K562 (cell line): Measurements from ENCODE around the gene PRPF18. TPM values are rescaled to one million over a fixed set of nuclear protein-coding genes. Genes with fewer than 3 reads are reported as not detected.

Source experiments
- ARNT ChIP-seq, 2 experiments: fragments of 450-650 bp; IDR thresholded peaks; 2 replicates each; pipeline ENCODE4 v1.6.1; 2016; ENCODE audit warnings: mild to moderate bottlenecking in 1 of 2
- BRF1 ChIP-seq: IDR thresholded peaks from 3 replicates; pipeline ENCODE4 v1.6.1; 2011; ENCODE audit warnings: borderline replicate concordance, mild to moderate bottlenecking; ENCODE audit not compliant: insufficient read length; ENCODE audit errors: extremely low read depth
- FOXK2 ChIP-seq, 2 experiments: fragments of 450-650 bp; IDR thresholded peaks in 1 of 2; conservative IDR thresholded peaks in 1 of 2; 2 replicates each; pipeline ENCODE4 v1.6.1; 2016; ENCODE audit warnings: low read depth in 2 of 2, mild to moderate bottlenecking in 1 of 2
- HBP1 ChIP-seq: fragments of 450-650 bp; formaldehyde crosslinking; IDR thresholded peaks from 2 replicates; pipeline ENCODE4 v1.4.0; 2022; ENCODE audit warnings: missing genetic modification characterization
- HDAC3 ChIP-seq: fragments of 450-650 bp; IDR thresholded peaks from 2 replicates; pipeline ENCODE4 v1.6.1; 2018; ENCODE audit warnings: borderline replicate concordance, mild to moderate bottlenecking, moderate library complexity; ENCODE audit not compliant: partially characterized antibody
- HMGN3 ChIP-seq: IDR thresholded peaks from 2 replicates; pipeline ENCODE4 v1.6.1; 2011; ENCODE audit warnings: borderline replicate concordance, low read depth, mild to moderate bottlenecking, mixed read lengths, low read length; ENCODE audit not compliant: insufficient read length; ENCODE audit errors: extremely low read depth
- NFE2 ChIP-seq: IDR thresholded peaks from 2 replicates; pipeline ENCODE4 v1.6.1; 2014; ENCODE audit warnings: antibody characterized with exemption, low read depth
- NUFIP1 ChIP-seq: fragments of 450-650 bp; IDR thresholded peaks from 2 replicates; pipeline ENCODE4 v1.6.1; 2018; ENCODE audit not compliant: partially characterized antibody
- OTX1 ChIP-seq: fragments of 450-650 bp; formaldehyde crosslinking; IDR thresholded peaks from 2 replicates; pipeline ENCODE4 v1.4.0; 2022; ENCODE audit warnings: mild to moderate bottlenecking
- PHF20 ChIP-seq: fragments of 450-650 bp; IDR thresholded peaks from 2 replicates; pipeline ENCODE4 v1.6.1; 2018; ENCODE audit not compliant: partially characterized antibody
- POLR2B ChIP-seq: fragments of 450-650 bp; IDR thresholded peaks from 2 replicates; pipeline ENCODE4 v1.6.1; 2018; ENCODE audit warnings: low read depth; ENCODE audit not compliant: partially characterized antibody
- RAD51 ChIP-seq: fragments of 450-650 bp; IDR thresholded peaks from 2 replicates; pipeline ENCODE4 v1.7.1; 2016; ENCODE audit warnings: low read depth, mild to moderate bottlenecking, borderline replicate concordance
- RBBP5 ChIP-seq: fragments of 200-600 bp; sonication (generic); IDR thresholded peaks from 2 replicates; pipeline ENCODE4 v1.6.1; 2012; ENCODE audit warnings: borderline replicate concordance, mild to moderate bottlenecking, low read length, control low read depth, inconsistent platforms; ENCODE audit not compliant: insufficient read depth, poor library complexity, severe bottlenecking
- SMARCA4 ChIP-seq: fragments of 450-650 bp; IDR thresholded peaks from 2 replicates; pipeline ENCODE4 v1.6.1; 2016
- TAF7 ChIP-seq: fragments of 450-650 bp; IDR thresholded peaks from 2 replicates; pipeline ENCODE4 v1.6.1; 2016; ENCODE audit warnings: missing genetic modification characterization, missing compliant biosample characterization
- TCFL5 ChIP-seq: fragments of 250-450 bp; sonication (Bioruptor Pico); conservative IDR thresholded peaks from 2 replicates; pipeline ENCODE4 v1.6.1; 2021; ENCODE audit warnings: mild to moderate bottlenecking, moderate library complexity, matching md5 sums
- YY1 ChIP-seq, 3 experiments: IDR thresholded peaks; 2 replicates each; pipeline ENCODE4 v1.6.1; 2011; ENCODE audit warnings: low read length in 2 of 3, mild to moderate bottlenecking in 2 of 3, moderate library complexity in 2 of 3, borderline replicate concordance in 1 of 3, control low read depth in 1 of 3, low read depth in 1 of 3; ENCODE audit not compliant: insufficient read depth in 3 of 3, insufficient replicate concordance in 2 of 3, control insufficient read depth in 1 of 3, insufficient read length in 1 of 3; ENCODE audit errors: extremely low read depth in 1 of 3
- ZEB2 ChIP-seq: fragments of 450-650 bp; IDR thresholded peaks from 2 replicates; pipeline ENCODE4 v1.6.1; 2016
- ZNF282 ChIP-seq: sonication (generic); formaldehyde crosslinking; IDR thresholded peaks from 2 replicates; pipeline ENCODE4 v1.8.1; 2023; ENCODE audit warnings: missing genetic modification reagents
- ZNF354B ChIP-seq: fragments of 250-450 bp; sonication (Bioruptor Pico); IDR thresholded peaks from 2 replicates; pipeline ENCODE4 v1.4.0; 2020
- ZNF444 ChIP-seq: fragments of 250-450 bp; sonication (Bioruptor Pico); IDR thresholded peaks from 2 replicates; pipeline ENCODE4 v1.4.0; 2020; ENCODE audit warnings: mild to moderate bottlenecking, moderate library complexity
- ZNF449 ChIP-seq: fragments of 250-450 bp; sonication (Bioruptor Pico); IDR thresholded peaks from 2 replicates; pipeline ENCODE4 v1.8.0; 2022; ENCODE audit warnings: moderate library complexity, mild to moderate bottlenecking, inconsistent platforms
- ZNF668 ChIP-seq: fragments of 250-450 bp; sonication (Bioruptor Pico); IDR thresholded peaks from 2 replicates; pipeline ENCODE4 v1.8.0; 2022; ENCODE audit warnings: mild to moderate bottlenecking, inconsistent platforms
- polyA plus RNA-seq, 8 experiments: library from polyadenylated mRNA; depleted of rRNA in 4 of 8; stranded (reverse) in 5 of 8; unstranded in 3 of 8; fragments of >200 nt; fragmentation: Nextera tagmentation in 2 of 8; fragmentation: Illumina TruSeq in 1 of 8; extraction: Ambion mirVana in 2 of 8; extraction: Trizol in 1 of 8; gene quantifications; 2 replicates each; pipeline versions ENCODE4 v1.2.1 to v1.2.3, GENCODE V29; 2011 to 2014; ENCODE audit warnings: inconsistent platforms in 1 of 8, missing spikeins in 1 of 8
- total RNA-seq, 7 experiments: library from RNA; depleted of rRNA in 6 of 7; stranded (reverse); fragments of >200 nt in 6 of 7; fragmentation: Illumina TruSeq in 2 of 7; extraction: Trizol in 2 of 7; gene quantifications; 2 replicates each; pipeline versions ENCODE4 v1.2.1 to v1.2.3, GENCODE V29; 2011 to 2021; ENCODE audit warnings: low replicate concordance in 1 of 7
- TF ChIP-seq, protein P1 (sequence below): fragments of 200-400 bp; formaldehyde crosslinking; IDR thresholded peaks from 2 replicates; pipeline ENCODE4 v1.6.1; 2017; ENCODE audit warnings: mild to moderate bottlenecking, low read depth, low read length, moderate library complexity

Gene PRPF18
- total and polyA plus RNA-seq, 9 of the 15 experiments (the other 6 are each of a cell fraction or from before 2014, with no cell fraction given) = 14.0 to 30.6 (median 23.1) TPM

DNA sequence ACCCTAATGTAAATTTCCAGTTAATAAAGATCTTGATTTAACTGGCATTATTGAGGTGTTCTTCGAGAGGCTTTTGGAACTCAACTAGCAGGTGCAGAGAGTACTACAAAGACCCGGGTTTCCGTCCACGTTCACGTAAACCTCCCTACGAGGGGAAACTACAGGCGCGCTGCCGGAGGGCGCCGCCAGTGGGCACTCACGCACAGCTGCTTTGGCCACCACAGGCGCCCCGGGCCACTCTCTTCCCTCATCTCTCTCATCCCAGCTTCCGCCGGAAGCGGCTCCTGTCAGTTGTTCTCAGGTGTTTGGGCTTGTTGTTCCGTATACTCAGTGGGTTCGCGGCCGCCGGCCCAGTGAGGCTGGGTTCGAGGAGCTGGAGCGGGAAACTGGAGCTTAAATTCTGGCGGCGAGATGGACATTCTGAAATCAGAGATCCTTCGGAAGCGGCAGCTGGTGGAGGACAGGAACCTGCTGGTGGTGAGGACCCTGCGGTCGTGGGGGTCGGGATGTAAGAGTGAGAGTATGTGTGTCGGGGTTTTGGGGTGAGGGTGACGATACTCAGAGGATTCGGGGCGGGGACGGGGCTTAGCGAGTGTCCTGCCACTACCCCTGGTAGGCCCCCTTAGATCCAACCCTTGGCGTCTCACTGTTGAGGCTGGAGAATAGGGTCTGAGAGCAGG, at the start of gene PRPF18 (continued):
- no peak for TF ChIP-seq NFE2
- TF ChIP-seq HBP1 (CRISPR knock-in tag) = 0 out of 2 replicates have a peak, but pooled peaks have one; percentile 51
- TF ChIP-seq RAD51 = no peak
- TF ChIP-seq ZNF449 (CRISPR knock-in tag) = no peak
- TF ChIP-seq ARNT (IDR thresholded peaks at IDR 0.05) = 0 out of 4 replicates have a peak, but pooled peaks of 1 of the 2 experiments have one; percentile 44
- peak in 2 of 3 experiments; percentile 32 to 55 for TF ChIP-seq YY1 (IDR thresholded peaks at IDR 0.05; ENCODE audit: borderline replicate concordance in 1 of 3, control insufficient read depth in 1 of 3, extremely low read depth in 1 of 3, insufficient read depth in 3 of 3, insufficient read length in 1 of 3, insufficient replicate concordance in 2 of 3, low read depth in 1 of 3, low read length in 2 of 3)
- TF ChIP-seq ZNF668 (CRISPR knock-in tag) = no peak
- TF ChIP-seq ZNF444 (CRISPR knock-in tag) = no peak
- TF ChIP-seq TAF7 (tag) = peak; percentile 73; the same call in 1 of the 2 replicates
- 0 out of 2 replicates have a peak, but pooled peaks have one; percentile 32 for TF ChIP-seq ZEB2
- TF ChIP-seq NUFIP1 = no peak
- TF ChIP-seq PHF20 = peak; percentile 96
- TF ChIP-seq, protein P1, sequence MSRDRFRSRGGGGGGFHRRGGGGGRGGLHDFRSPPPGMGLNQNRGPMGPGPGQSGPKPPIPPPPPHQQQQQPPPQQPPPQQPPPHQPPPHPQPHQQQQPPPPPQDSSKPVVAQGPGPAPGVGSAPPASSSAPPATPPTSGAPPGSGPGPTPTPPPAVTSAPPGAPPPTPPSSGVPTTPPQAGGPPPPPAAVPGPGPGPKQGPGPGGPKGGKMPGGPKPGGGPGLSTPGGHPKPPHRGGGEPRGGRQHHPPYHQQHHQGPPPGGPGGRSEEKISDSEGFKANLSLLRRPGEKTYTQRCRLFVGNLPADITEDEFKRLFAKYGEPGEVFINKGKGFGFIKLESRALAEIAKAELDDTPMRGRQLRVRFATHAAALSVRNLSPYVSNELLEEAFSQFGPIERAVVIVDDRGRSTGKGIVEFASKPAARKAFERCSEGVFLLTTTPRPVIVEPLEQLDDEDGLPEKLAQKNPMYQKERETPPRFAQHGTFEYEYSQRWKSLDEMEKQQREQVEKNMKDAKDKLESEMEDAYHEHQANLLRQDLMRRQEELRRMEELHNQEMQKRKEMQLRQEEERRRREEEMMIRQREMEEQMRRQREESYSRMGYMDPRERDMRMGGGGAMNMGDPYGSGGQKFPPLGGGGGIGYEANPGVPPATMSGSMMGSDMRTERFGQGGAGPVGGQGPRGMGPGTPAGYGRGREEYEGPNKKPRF = no peak
- no peak for TF ChIP-seq BRF1
- TF ChIP-seq FOXK2 (conservative IDR thresholded peaks at IDR 0.05 in 1 of 2, IDR thresholded peaks at IDR 0.05 in 1 of 2; ENCODE audit: low read depth in 2 of 2) = peak; percentile 87
- no peak for TF ChIP-seq ZNF282 (CRISPR knock-in tag)
- peak; percentile 79 for TF ChIP-seq RBBP5
- TF ChIP-seq TCFL5 (CRISPR knock-in tag) = no peak
- TF ChIP-seq OTX1 (CRISPR knock-in tag) = 0 out of 2 replicates have a peak, but pooled peaks have one; percentile 63
- no peak for TF ChIP-seq ZNF354B (CRISPR knock-in tag)
- peak; percentile 53 for TF ChIP-seq HMGN3
- no peak for TF ChIP-seq SMARCA4
- TF ChIP-seq HDAC3 = no peak
- TF ChIP-seq POLR2B = peak; percentile 77
